D721Med (cell line): Measurements from ENCODE around the gene ENAH.
A peak's percentile ranks its signal among the peaks of the same experiment; 100 is the strongest.

Experiments
- DNase-seq: peaks from one replicate; pipeline ENCODE4 v3.0.0; 2011; ENCODE audit warnings: low spot score; ENCODE audit not compliant: insufficient read length
- FAIRE-seq: peaks from 2 replicates; lab custom pipeline; 2011; peaks lifted over from hg19 to GRCh38; lab: Jason Lieb, UNC
- CTCF ChIP-seq: IDR thresholded peaks from 2 replicates; pipeline ENCODE4 v1.5.1; 2012; ENCODE audit warnings: mild to moderate bottlenecking, control low read depth; ENCODE audit not compliant: insufficient read depth; ENCODE audit errors: missing control alignments

The ENAH gene

DNA sequence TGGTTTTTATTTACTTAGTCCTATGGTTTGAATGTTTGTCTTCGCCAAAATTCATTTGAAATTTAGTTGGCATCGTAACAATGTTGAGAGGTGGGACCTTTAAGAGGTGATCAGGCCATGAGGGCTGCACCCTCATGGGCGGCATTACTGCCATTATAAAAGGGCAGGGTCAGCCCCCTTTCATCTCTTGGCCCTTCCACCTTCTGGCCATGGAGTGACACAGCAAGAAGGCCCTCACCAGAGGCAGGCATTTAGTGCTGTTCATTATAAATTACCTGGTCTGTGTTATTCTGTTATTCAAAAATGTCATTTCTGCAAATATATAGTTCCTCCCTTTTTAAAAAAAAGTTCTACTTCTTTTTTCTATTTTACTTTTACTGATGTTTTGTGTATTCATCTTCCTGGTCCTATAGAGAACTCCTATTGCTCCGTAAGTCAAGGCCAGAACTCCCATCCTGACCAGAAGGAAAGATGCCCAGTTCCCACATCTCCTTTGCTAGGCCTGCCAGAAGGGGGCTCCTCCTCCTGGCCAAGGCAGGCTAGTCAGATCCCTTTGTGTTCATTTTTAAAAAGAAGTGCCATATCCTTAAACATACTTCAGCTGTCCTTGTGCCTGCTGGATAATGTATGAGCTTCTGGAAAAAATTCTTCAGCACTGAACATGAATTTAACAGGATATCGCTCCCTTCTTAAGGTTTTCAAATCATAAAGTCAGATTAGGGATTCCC lies 215.0 kb downstream of the ENAH start:
- TF ChIP-seq CTCF: peak; percentile 50
- no peak for FAIRE-seq
- no peak for DNase-seq
